K562 (cell line): ENCODE results near the gene FGR.

Experiments used
- HDAC8 ChIP-seq: fragments of 450-650 bp; IDR thresholded peaks from 2 replicates; pipeline ENCODE4 v1.6.1; 2016; ENCODE audit warnings: mild to moderate bottlenecking, missing genetic modification characterization, moderate library complexity, missing compliant biosample characterization
- POLR2A ChIP-seq: fragments of 450-650 bp; conservative IDR thresholded peaks from 2 replicates; pipeline ENCODE4 v1.6.1; 2016
- SRSF3 ChIP-seq: fragments of 200-400 bp; formaldehyde crosslinking; IDR thresholded peaks from 2 replicates; pipeline ENCODE4 v1.6.1; 2016; ENCODE audit warnings: mild to moderate bottlenecking, low read length, moderate library complexity; ENCODE audit not compliant: insufficient read depth
- TFE3 ChIP-seq: fragments of 450-650 bp; formaldehyde crosslinking; IDR thresholded peaks from 2 replicates; pipeline ENCODE4 v1.4.0; 2020; ENCODE audit warnings: mild to moderate bottlenecking, mixed read lengths
- YY1 ChIP-seq, 3 experiments: IDR thresholded peaks; 2 replicates each; pipeline ENCODE4 v1.6.1; 2011; ENCODE audit warnings: low read length in 2 of 3, mild to moderate bottlenecking in 2 of 3, moderate library complexity in 2 of 3, borderline replicate concordance in 1 of 3, control low read depth in 1 of 3, low read depth in 1 of 3; ENCODE audit not compliant: insufficient read depth in 3 of 3, insufficient replicate concordance in 2 of 3, control insufficient read depth in 1 of 3, insufficient read length in 1 of 3; ENCODE audit errors: extremely low read depth in 1 of 3
- ZBTB17 ChIP-seq: fragments of 450-650 bp; formaldehyde crosslinking; IDR thresholded peaks from 2 replicates; pipeline ENCODE4 v1.4.0; 2020; ENCODE audit warnings: mild to moderate bottlenecking

- TF ChIP-seq SRSF3 (no peak), HDAC8 (tag) (no peak), TFE3 (CRISPR knock-in tag) (no peak), POLR2A (no peak), YY1 (IDR thresholded peaks at IDR 0.05; ENCODE audit: borderline replicate concordance in 1 of 3, control insufficient read depth in 1 of 3, extremely low read depth in 1 of 3, insufficient read depth in 3 of 3, insufficient read length in 1 of 3, insufficient replicate concordance in 2 of 3, low read depth in 1 of 3, low read length in 2 of 3) (no peak), ZBTB17 (no peak; the same call in 1 of the 2 replicates)
These were observed 28.2 kb downstream of the FGR start for GRCh38 chr1:27606708-27607238.
